ENCODE measurements around the gene RIPPLY3. TPM values are rescaled to one million over a fixed set of nuclear protein-coding genes. Genes with fewer than 3 reads are reported as not detected.

Gene RIPPLY3, protein sequence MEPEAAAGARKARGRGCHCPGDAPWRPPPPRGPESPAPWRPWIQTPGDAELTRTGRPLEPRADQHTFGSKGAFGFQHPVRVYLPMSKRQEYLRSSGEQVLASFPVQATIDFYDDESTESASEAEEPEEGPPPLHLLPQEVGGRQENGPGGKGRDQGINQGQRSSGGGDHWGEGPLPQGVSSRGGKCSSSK
- total RNA-seq (not detected), polyA plus RNA-seq (not detected)

DNA sequence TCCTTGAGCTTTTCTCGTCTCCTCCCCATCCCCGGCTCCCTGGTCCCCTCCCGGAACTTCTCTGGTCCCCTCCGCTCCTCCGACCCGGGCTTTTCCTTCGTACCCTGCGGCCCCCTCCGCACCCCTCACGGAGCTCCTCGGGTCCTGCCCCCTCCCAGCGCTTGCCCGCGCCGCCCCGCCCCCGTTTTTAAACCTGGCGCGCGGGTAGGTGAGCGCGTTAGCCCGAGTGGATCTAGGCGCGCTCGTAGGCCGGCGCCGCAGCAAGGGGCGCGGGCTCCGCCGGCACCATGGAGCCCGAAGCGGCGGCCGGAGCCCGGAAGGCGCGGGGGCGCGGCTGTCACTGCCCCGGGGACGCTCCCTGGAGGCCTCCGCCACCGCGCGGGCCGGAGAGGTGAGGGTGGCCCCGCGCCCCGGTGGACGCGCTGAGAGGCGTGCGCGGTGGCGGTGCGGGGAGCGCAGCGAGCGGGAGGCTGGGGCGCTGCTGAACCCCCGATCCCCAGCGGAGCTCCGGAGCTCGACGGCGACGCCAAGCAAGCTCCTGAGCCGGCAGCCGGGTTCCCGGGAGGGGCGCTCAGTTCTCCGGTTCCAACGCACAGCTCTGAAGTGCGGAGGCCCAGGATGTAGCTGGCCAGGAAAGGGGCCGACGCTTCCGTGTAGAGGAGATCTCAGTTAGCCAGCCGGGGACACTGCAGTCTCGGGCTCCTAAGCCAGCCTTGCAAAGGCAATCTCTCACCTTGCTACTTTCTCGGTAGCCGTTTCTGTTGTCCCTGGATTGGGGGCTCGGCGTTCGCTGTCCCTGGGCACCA is at the start of gene RIPPLY3:
Gene RIPPLY3, plus strand, starts transcription at position 217 of the 806 bp plus-strand sequence. Its CDS starts 71 bp downstream, at position 288.
- Histone ChIP-seq H3K4me3 (ENCODE audit: low read depth, low read length) (no peak within 1 kb of the TSS), H3K27me3 (ENCODE audit: control insufficient read depth, insufficient read depth, low read length) (peaks cover 20% of the 10 kb centered on the region), H3K27ac (ENCODE audit: insufficient read depth, low read length, poor library complexity, severe bottlenecking) (no peak within 1 kb of the TSS), H3K36me3 (ENCODE audit: control insufficient read depth, insufficient read depth, low read length) (no peaks in the 10 kb centered on the region), H3K9me3 (ENCODE audit: control insufficient read depth in 2 of 2, low read length in 2 of 2) (no peaks in the 10 kb centered on the region), H3K4me1 (ENCODE audit: control insufficient read depth, insufficient read depth, low read length, poor library complexity, severe bottlenecking) (peaks cover 24% of the 10 kb centered on the region)
- peaks cover 62% of the 10 kb centered on the region for H3K27me3 Mint-ChIP-seq
- H3K9me3 Mint-ChIP-seq: peaks cover 0 to 4% (median 0%) of the 10 kb centered on the region in 7 donors
- no peak within 1 kb of the TSS for H3K27ac Mint-ChIP-seq
- DNase-seq (peak in 1 of 3 donors; percentile 35), ATAC-seq (ENCODE audit: low read depth in 2 of 2) (peak in 1 of 2 donors; percentile 20)
- peaks cover 2 to 20% (median 14%) of the 10 kb centered on the region in 4 donors for H3K4me1 Mint-ChIP-seq
- peak within 1 kb of the TSS in 3 of 4 donors; percentile 51 to 74 (median 52) for H3K4me3 Mint-ChIP-seq
- no peaks in the 10 kb centered on the region for H3K36me3 Mint-ChIP-seq

DNA sequence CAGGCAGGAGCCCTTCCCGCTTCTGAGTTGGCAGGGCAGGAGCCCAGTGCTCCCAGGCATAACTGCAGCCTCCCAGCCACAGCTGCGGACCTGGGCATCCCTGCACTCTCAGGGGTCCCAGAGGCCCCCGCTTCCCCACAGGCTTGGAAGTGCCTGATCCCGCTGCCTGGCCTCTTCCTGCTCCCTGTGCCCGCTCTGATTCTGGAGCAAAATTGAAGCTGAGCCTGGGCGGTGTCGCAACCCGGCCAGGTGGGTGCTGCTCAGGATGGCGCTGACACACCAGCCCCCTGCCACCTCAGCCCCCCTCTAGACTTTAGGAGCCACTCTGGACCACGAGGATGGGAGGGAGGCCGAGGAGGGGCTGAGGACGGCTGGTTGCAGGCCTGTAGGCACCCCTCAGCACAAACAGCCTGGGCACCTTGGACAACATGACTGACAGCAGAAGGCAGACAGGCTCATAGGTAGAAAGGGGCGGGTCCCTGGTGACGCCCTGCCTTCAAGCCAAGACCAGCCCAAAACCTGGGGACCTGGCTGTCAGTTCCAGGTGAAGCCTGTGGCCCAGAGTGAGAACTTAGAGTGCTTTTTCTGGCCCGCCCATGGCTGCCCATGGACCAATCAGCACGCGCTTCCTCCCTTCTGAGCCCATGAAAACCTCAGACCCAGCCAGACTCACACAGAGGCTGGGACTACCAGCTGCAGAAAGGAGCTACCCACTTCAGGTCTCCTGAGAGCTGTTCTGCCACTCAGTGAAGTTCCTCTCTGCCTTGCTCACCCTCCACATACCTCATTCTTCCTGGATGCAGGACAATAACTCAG is 47.3 kb upstream of the RIPPLY3 start:
- peak in 1 of 3 donors; percentile 37 for DNase-seq
- no peak overlapping the region for H3K4me3 Mint-ChIP-seq
- H3K27me3 Mint-ChIP-seq: no peaks in the 10 kb centered on the region
- Histone ChIP-seq H3K27ac (ENCODE audit: insufficient read depth, low read length, poor library complexity, severe bottlenecking) (no peak overlapping the region), H3K4me1 (ENCODE audit: control insufficient read depth, insufficient read depth, low read length, poor library complexity, severe bottlenecking) (no peaks in the 10 kb centered on the region), H3K27me3 (ENCODE audit: control insufficient read depth, insufficient read depth, low read length) (no peaks in the 10 kb centered on the region), H3K4me3 (ENCODE audit: low read depth, low read length) (no peak overlapping the region), H3K9me3 (ENCODE audit: control insufficient read depth in 2 of 2, low read length in 2 of 2) (no peaks in the 10 kb centered on the region), H3K36me3 (ENCODE audit: control insufficient read depth, insufficient read depth, low read length) (peaks cover 13% of the 10 kb centered on the region)
- peaks cover 20% of the 10 kb centered on the region for H3K36me3 Mint-ChIP-seq
- peaks cover 0 to 2% (median 0%) of the 10 kb centered on the region in 7 donors for H3K9me3 Mint-ChIP-seq
- peaks cover 0 to 4% (median 0%) of the 10 kb centered on the region in 4 donors for H3K4me1 Mint-ChIP-seq
- H3K27ac Mint-ChIP-seq: no peak overlapping the region
- no peak for ATAC-seq (ENCODE audit: low read depth in 2 of 2)

DNA sequence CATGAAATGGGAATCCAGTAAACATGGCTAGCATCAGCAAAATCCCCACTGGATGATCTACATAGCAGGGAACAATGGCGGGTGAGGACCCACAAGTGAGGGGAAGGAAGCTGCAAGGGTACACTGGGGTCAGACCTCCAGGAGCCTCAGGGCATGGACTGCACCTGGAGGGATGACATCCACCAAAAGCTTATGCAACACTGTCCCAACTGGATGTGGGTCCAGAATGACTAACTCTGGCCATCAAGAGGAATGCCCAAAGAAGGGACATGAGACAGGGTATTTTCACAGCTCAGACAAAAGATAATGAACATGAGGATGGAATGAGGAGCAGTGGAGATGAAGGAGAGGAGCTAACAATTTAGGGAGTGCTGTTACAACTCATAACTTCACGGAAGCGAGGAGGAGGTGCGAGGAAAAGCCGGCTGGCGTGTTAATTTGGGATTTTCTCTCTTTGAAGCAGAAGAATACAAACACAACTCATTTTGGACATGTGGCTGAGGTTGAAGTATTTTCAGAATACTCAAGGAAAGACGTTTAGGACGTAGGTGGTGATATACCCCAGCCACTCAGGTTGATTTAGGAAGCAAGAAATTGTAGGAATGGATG is 45.7 kb upstream of the RIPPLY3 start:
- Histone ChIP-seq H3K9me3 (ENCODE audit: control insufficient read depth in 2 of 2, low read length in 2 of 2) (no peaks in the 10 kb centered on the region), H3K4me1 (ENCODE audit: control insufficient read depth, insufficient read depth, low read length, poor library complexity, severe bottlenecking) (peaks cover 6% of the 10 kb centered on the region), H3K27me3 (ENCODE audit: control insufficient read depth, insufficient read depth, low read length) (no peaks in the 10 kb centered on the region), H3K27ac (ENCODE audit: insufficient read depth, low read length, poor library complexity, severe bottlenecking) (no peak overlapping the region), H3K4me3 (ENCODE audit: low read depth, low read length) (no peak overlapping the region), H3K36me3 (ENCODE audit: control insufficient read depth, insufficient read depth, low read length) (peaks cover 10% of the 10 kb centered on the region)
- no peaks in the 10 kb centered on the region for H3K27me3 Mint-ChIP-seq
- H3K9me3 Mint-ChIP-seq: peaks cover 0 to 2% (median 0%) of the 10 kb centered on the region in 7 donors
- ATAC-seq (ENCODE audit: low read depth in 2 of 2) (no peak), DNase-seq (no peak)
- H3K36me3 Mint-ChIP-seq: peaks cover 20% of the 10 kb centered on the region
- H3K4me3 Mint-ChIP-seq: no peak overlapping the region
- H3K4me1 Mint-ChIP-seq: peaks cover 5 to 13% (median 10%) of the 10 kb centered on the region in 4 donors
- H3K27ac Mint-ChIP-seq: peak overlapping the region in 2 of 3 donors; percentile 10 to 36

DNA sequence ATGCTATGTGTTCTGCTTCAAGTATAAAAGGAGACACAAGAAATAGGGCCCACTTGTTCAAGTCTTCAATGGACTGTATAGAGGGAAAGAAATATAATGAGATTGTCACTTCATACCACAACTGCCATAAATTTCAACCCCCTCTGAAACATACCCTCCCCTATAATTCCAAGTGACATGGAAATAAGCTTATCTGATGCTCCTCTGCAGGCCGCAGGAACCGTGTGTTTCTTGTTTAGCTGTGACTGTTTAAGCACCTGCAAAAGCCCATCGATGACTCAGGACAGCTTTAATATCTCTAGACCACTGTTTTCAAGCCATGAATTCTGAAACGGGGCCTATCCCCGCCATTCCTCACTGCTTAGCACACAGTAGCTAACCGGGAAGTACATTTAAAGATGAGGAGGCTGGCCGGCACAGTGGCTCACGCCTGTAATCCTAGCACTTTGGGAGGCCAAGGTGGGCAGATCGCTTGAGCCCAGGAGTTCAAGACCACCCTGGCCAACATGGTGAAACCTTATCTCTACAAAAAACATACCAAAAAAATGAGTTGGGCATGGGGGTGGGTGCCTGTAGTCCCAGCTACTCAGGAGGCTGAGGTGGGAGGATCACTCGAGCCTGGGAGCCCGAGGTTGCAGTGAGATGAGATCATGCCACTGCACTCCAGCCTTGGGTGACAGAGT is 44.3 kb upstream of the RIPPLY3 start:
- Mint-ChIP-seq H3K4me3 (no peak overlapping the region), H3K36me3 (peaks cover 18% of the 10 kb centered on the region), H3K27me3 (no peaks in the 10 kb centered on the region), H3K4me1 (peaks cover 5 to 16% (median 11%) of the 10 kb centered on the region in 4 donors), H3K9me3 (peaks cover 0 to 2% (median 0%) of the 10 kb centered on the region in 7 donors), H3K27ac (no peak overlapping the region)
- Histone ChIP-seq H3K27ac (ENCODE audit: insufficient read depth, low read length, poor library complexity, severe bottlenecking) (no peak overlapping the region), H3K27me3 (ENCODE audit: control insufficient read depth, insufficient read depth, low read length) (no peaks in the 10 kb centered on the region), H3K4me3 (ENCODE audit: low read depth, low read length) (no peak overlapping the region), H3K36me3 (ENCODE audit: control insufficient read depth, insufficient read depth, low read length) (peaks cover 7% of the 10 kb centered on the region), H3K4me1 (ENCODE audit: control insufficient read depth, insufficient read depth, low read length, poor library complexity, severe bottlenecking) (peaks cover 15% of the 10 kb centered on the region), H3K9me3 (ENCODE audit: control insufficient read depth in 2 of 2, low read length in 2 of 2) (no peaks in the 10 kb centered on the region)
- ATAC-seq (ENCODE audit: low read depth in 2 of 2) (no peak), DNase-seq (no peak)

DNA sequence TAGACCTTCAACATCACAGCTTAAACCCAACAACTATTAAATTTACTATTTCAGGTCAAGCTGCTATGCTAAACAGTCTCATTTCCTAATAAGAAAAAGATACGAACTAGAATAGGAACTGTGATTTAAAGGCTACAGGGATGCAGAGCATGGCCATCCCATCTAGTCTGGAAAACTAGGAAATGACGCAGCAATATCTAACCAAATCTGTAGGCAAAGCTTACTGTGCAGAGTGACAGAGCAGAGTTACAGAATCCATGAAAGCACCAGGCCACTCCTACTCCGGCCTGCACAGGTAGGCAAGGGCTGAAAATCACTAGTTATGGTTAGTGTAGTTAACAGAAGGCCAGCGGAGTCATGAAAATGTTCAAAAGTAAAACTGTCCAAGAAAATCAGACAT is 42.1 kb upstream of the RIPPLY3 start:
- H3K36me3 ChIP-seq (ENCODE audit: control insufficient read depth, insufficient read depth, low read length): peaks cover 7% of the 10 kb centered on the region
- H3K4me3 ChIP-seq (ENCODE audit: low read depth, low read length): no peak overlapping the region
- peaks cover 5 to 20% (median 11%) of the 10 kb centered on the region in 4 donors for H3K4me1 Mint-ChIP-seq
- no peak overlapping the region for H3K27ac ChIP-seq (ENCODE audit: insufficient read depth, low read length, poor library complexity, severe bottlenecking)
- H3K27me3 Mint-ChIP-seq: no peaks in the 10 kb centered on the region
- H3K4me3 Mint-ChIP-seq: peak overlapping the region in 2 of 4 donors; percentile 44 to 87
- H3K9me3 Mint-ChIP-seq: peaks cover 0 to 2% (median 0%) of the 10 kb centered on the region in 7 donors
- H3K36me3 Mint-ChIP-seq: peaks cover 12% of the 10 kb centered on the region
- no peak for DNase-seq
- H3K9me3 ChIP-seq (ENCODE audit: control insufficient read depth in 2 of 2, low read length in 2 of 2): no peaks in the 10 kb centered on the region
- no peak for ATAC-seq (ENCODE audit: low read depth in 2 of 2)
- H3K4me1 ChIP-seq (ENCODE audit: control insufficient read depth, insufficient read depth, low read length, poor library complexity, severe bottlenecking): peaks cover 17% of the 10 kb centered on the region
- H3K27me3 ChIP-seq (ENCODE audit: control insufficient read depth, insufficient read depth, low read length): no peaks in the 10 kb centered on the region
- H3K27ac Mint-ChIP-seq: no peak overlapping the region

DNA sequence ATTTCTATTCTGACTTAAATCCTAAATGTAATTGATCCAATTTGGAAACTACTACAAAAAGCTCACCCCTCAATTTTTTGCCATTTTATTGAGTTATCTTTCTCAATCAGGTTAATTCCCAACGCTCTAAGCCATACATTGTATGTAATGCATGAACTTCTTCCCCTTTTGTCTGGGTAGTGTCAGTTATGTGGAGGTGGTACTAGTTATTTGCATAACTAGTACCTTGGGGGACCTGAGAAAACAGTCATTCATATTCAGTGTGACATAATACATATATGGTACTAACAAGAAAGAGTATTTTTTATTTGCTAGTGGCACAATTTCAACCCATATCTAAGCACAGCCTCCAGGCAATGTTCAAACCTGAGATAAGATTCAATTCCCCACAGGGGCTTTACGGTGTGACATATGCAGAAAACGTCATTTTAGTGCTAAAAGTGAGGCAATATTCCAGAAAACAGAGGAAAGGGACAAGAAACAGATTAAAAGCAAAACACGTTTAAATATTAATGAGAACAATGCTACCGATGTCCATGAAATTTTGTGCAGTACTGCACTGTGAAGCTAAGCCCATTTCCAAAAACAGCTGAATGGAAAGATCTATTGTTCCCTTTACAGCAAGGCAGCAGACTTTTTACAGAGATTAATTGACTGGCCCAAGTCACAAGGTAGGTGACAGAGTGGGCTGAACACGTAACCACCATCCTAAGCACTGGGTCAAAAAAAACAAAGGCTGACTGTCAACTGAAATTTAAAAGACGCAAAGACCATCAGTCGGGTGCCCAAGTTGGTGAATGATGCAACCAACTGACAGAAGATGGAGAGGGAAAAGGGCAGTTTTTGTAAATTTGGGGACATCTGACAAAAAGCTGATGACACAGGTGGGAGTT is 41.4 kb upstream of the RIPPLY3 start:
- peaks cover 0 to 2% (median 0%) of the 10 kb centered on the region in 7 donors for H3K9me3 Mint-ChIP-seq
- H3K9me3 ChIP-seq (ENCODE audit: control insufficient read depth in 2 of 2, low read length in 2 of 2): no peaks in the 10 kb centered on the region
- H3K4me3 ChIP-seq (ENCODE audit: low read depth, low read length): peak overlapping the region; percentile 41
- H3K4me3 Mint-ChIP-seq: peak overlapping the region; percentile 87 to 90 (median 88)
- DNase-seq (no peak), ATAC-seq (ENCODE audit: low read depth in 2 of 2) (no peak)
- no peaks in the 10 kb centered on the region for H3K27me3 Mint-ChIP-seq
- H3K4me1 ChIP-seq (ENCODE audit: control insufficient read depth, insufficient read depth, low read length, poor library complexity, severe bottlenecking): peaks cover 17% of the 10 kb centered on the region
- H3K27me3 ChIP-seq (ENCODE audit: control insufficient read depth, insufficient read depth, low read length): no peaks in the 10 kb centered on the region
- H3K27ac Mint-ChIP-seq: peak overlapping the region; percentile 85 to 96 (median 90)
- peaks cover 7% of the 10 kb centered on the region for H3K36me3 ChIP-seq (ENCODE audit: control insufficient read depth, insufficient read depth, low read length)
- peaks cover 12% of the 10 kb centered on the region for H3K36me3 Mint-ChIP-seq
- H3K27ac ChIP-seq (ENCODE audit: insufficient read depth, low read length, poor library complexity, severe bottlenecking): no peak overlapping the region
- H3K4me1 Mint-ChIP-seq: peaks cover 5 to 20% (median 10%) of the 10 kb centered on the region in 4 donors

Measured in CD4-positive, CD25-positive, alpha-beta regulatory T cell (primary cell).